GM18868 (cell line): ENCODE results near the gene DDX25.
"Not testable (repeated sequence)": the region's sequence is repeated elsewhere in the genome, so short reads cannot be mapped to it uniquely, and the experiment has no call there.

ENCODE experiments used
- ATAC-seq: cut with Tn5 transposase; IDR thresholded peaks from one replicate; pipeline ENCODE4 v1.9.1; 2021; ENCODE audit warnings: mild to moderate bottlenecking, moderate library complexity; ENCODE audit not compliant: unreplicated experiment

The DDX25 gene

GRCh38 chr11:125903711-125904659 is at the start of gene DDX25:
Gene DDX25, plus strand, starts transcription at chr11:125904508. Its CDS starts 10 bp downstream, at chr11:125904518.
- no peak for ATAC-seq

- ATAC-seq = not testable (repeated sequence)
These were observed 46.6 kb upstream of the DDX25 start for GRCh38 chr11:125857670-125858069.

- not testable (repeated sequence) for ATAC-seq
These were observed 41.5 kb upstream of the DDX25 start for GRCh38 chr11:125862786-125863185.

- ATAC-seq = not testable (repeated sequence)
These were observed 39.0 kb upstream of the DDX25 start for GRCh38 chr11:125865354-125865753.

GRCh38 chr11:125869521-125869920 is 34.8 kb upstream of the DDX25 start:
- no peak for ATAC-seq

GRCh38 chr11:125871391-125872137 is 32.7 kb upstream of the DDX25 start:
- no peak for ATAC-seq

GRCh38 chr11:125872138-125872491 is 32.2 kb upstream of the DDX25 start:
- no peak for ATAC-seq

GRCh38 chr11:125873881-125874555 is 30.3 kb upstream of the DDX25 start:
- no peak for ATAC-seq

GRCh38 chr11:125874556-125875124 is 29.7 kb upstream of the DDX25 start:
- ATAC-seq = peak; percentile 70

- ATAC-seq = no peak
These were observed 23.0 kb upstream of the DDX25 start for GRCh38 chr11:125881291-125881690.

GRCh38 chr11:125883375-125883774 is 20.9 kb upstream of the DDX25 start:
- ATAC-seq = no peak

GRCh38 chr11:125886997-125887372 is 17.3 kb upstream of the DDX25 start:
- ATAC-seq = peak; percentile 19

GRCh38 chr11:125887373-125888324 is 16.7 kb upstream of the DDX25 start, which contains the start of gene HYLS1:
Gene HYLS1, plus strand, starts transcription at chr11:125887668. Its CDS starts 11,701 bp downstream, at chr11:125899369.
- ATAC-seq = peak; percentile 84

- ATAC-seq = no peak
These were observed 13.7 kb upstream of the DDX25 start for GRCh38 chr11:125890447-125891100.

GRCh38 chr11:125892071-125892470 is 12.2 kb upstream of the DDX25 start:
- no peak for ATAC-seq

- ATAC-seq = no peak
These were observed 11.3 kb upstream of the DDX25 start for GRCh38 chr11:125892994-125893393.

- no peak for ATAC-seq
These were observed 2.4 kb upstream of the DDX25 start for GRCh38 chr11:125901872-125902271.

- ATAC-seq = no peak
These were observed 1.9 kb upstream of the DDX25 start for GRCh38 chr11:125902277-125902926.
